Spleen (tissue), 11 donors: ENCODE data around the gene ATP2B2. TPM values are rescaled to one million over a fixed set of nuclear protein-coding genes. Genes with fewer than 3 reads are reported as not detected.

Experiments
- DNase-seq: peaks from one replicate; pipeline ENCODE4 v3.0.0-alpha.2; 2020
- H3K27ac ChIP-seq, 8 donors: fragments of 200-600 bp; sonication (generic) in 7 of 8; 1 replicate in 4 of 8; 2 replicates in 4 of 8; pipeline versions ENCODE4 v1.5.0 to v1.8.0; 2016 to 2021; ENCODE audit warnings: inconsistent platforms in 4 of 8, mild to moderate bottlenecking in 4 of 8, moderate library complexity in 1 of 8
- H3K27me3 ChIP-seq, 7 donors: fragments of 200-600 bp; sonication (generic) in 6 of 7; replicated peaks in 1 of 7; 1 replicate in 4 of 7; 2 replicates in 3 of 7; pipeline versions ENCODE4 v1.5.0 to v1.8.0; 2016 to 2021; ENCODE audit warnings: inconsistent platforms in 3 of 7, mild to moderate bottlenecking in 1 of 7
- H3K36me3 ChIP-seq, 6 donors: fragments of 200-600 bp; sonication (generic) in 5 of 6; 1 replicate in 4 of 6; 2 replicates in 2 of 6; pipeline versions ENCODE4 v1.5.0 to v1.8.0; 2016 to 2021; ENCODE audit warnings: inconsistent platforms in 2 of 6
- H3K4me1 ChIP-seq, 6 donors: fragments of 200-600 bp; sonication (generic) in 5 of 6; 1 replicate in 3 of 6; 2 replicates in 3 of 6; pipeline versions ENCODE4 v1.5.0 to v1.8.0; 2016 to 2021; ENCODE audit warnings: inconsistent platforms in 3 of 6
- H3K4me3 ChIP-seq, 8 donors: fragments of 200-600 bp; sonication (generic) in 7 of 8; 1 replicate in 4 of 8; 2 replicates in 4 of 8; pipeline versions ENCODE4 v1.5.0 to v1.8.0; 2016 to 2021; ENCODE audit warnings: inconsistent platforms in 4 of 8, mild to moderate bottlenecking in 4 of 8, moderate library complexity in 2 of 8
- H3K9me3 ChIP-seq, 8 donors: fragments of 200-600 bp; sonication (generic) in 7 of 8; 1 replicate in 4 of 8; 2 replicates in 4 of 8; pipeline versions ENCODE4 v1.5.0 to v1.8.0; 2016 to 2021; ENCODE audit warnings: inconsistent platforms in 4 of 8
- CTCF ChIP-seq, 11 experiments: fragments of 200-600 bp in 7 of 11; fragments of 450-650 bp in 4 of 11; sonication (generic) in 4 of 11; IDR thresholded peaks in 8 of 11; conservative IDR thresholded peaks in 3 of 11; 1 replicate in 7 of 11; 2 replicates in 4 of 11; pipeline versions ENCODE4 v1.4.0 to v1.8.0; 2016 to 2021; ENCODE audit warnings: antibody characterized with exemption in 11 of 11, inconsistent platforms in 4 of 11, mild to moderate bottlenecking in 1 of 11
- POLR2A ChIP-seq, 3 donors: fragments of 450-650 bp; IDR thresholded peaks; one replicate each; pipeline ENCODE4 v1.5.1; 2017; ENCODE audit warnings: antibody characterized with exemption in 3 of 3, mild to moderate bottlenecking in 1 of 3
- POLR2AphosphoS5 ChIP-seq, 3 donors: sonication (generic); formaldehyde crosslinking; IDR thresholded peaks; one replicate each; pipeline ENCODE4 v1.5.1; 2017; ENCODE audit warnings: antibody characterized with exemption in 3 of 3
- WGBS, 5 donors: extraction: QIAGEN DNeasy Blood & Tissue Kit in 3 of 5; methylation state at CpG; one replicate each; pipeline versions ENCODE4 v1.1.5 to v1.1.7; 2013 to 2018; 5-methylcytosine and 5-hydroxymethylcytosine counted together
- intact Hi-C: fragments of 100-400 bp; cut with DNase I; formaldehyde crosslinking; loops from one replicate; pipeline ENCODE4 v1.15.0; 2023; ENCODE audit warnings: low total_unique reads
- polyA plus RNA-seq, 3 donors: library from polyadenylated mRNA; stranded (reverse); fragments of 200-250 nt; gene quantifications; one replicate each; pipeline ENCODE4 v1.2.1, GENCODE V29; 2013
- total RNA-seq, 7 donors: library from RNA; depleted of rRNA in 3 of 7; stranded (reverse); fragments of >200 nt in 3 of 7; fragmentation: NEBNext Ultra II Directional in 4 of 7; extraction: Animal tissue kit (Norgen Biotek cat#: 25700) in 4 of 7; gene quantifications; one replicate each; pipeline versions ENCODE4 v1.1.0 to v1.2.1, GENCODE V29; 2016 to 2021
- donor health status: healthy with polysubstance abuse.
- donor health status: DM: no; HTN: no; CAD: no; lungs with moderate emphysema.
- donor health status: DM: no; HTN: no; CAD: no.
- donor health status: Bipolar disorder and iron deficiency.
- donor health status: healthy.
- donor health status: DM: no; HTN: no; CAD: no.
- donor health status: DM: yes; HTN: yes; CAD: no.

The ATP2B2 gene
- total and polyA plus RNA-seq, 10 donors, result 0.02 to 1.5 (median 0.24) TPM; not detected in 2

GRCh38 chr3:10345911-10346310, 159.5 kb downstream of the ATP2B2 start:
- DNase-seq, result no peak
- H3K36me3 ChIP-seq, result no peaks in the 10 kb centered on the region
- no peaks in the 10 kb centered on the region for H3K9me3 ChIP-seq
- WGBS, 5 donors, result 86 to 92% (median 89%) methylated on average over 13 to 15 of the region's 15 CpGs
- TF ChIP-seq POLR2A (IDR thresholded peaks at IDR 0.05), result no peak
- no peak for TF ChIP-seq POLR2AphosphoS5 (IDR thresholded peaks at IDR 0.05)
- no peak for TF ChIP-seq CTCF (IDR thresholded peaks at IDR 0.05 in 8 of 11, conservative IDR thresholded peaks at IDR 0.05 in 3 of 11)
- no peak overlapping the region for H3K27ac ChIP-seq
- peaks cover 0 to 6% (median 0%) of the 10 kb centered on the region in 6 donors for H3K4me1 ChIP-seq
- intact Hi-C loops, result no loop called here
- H3K27me3 ChIP-seq, result peaks cover 0 to 10% (median 0%) of the 10 kb centered on the region in 7 donors
- no peak overlapping the region for H3K4me3 ChIP-seq

GRCh38 chr3:10344944-10345575, 160.3 kb downstream of the ATP2B2 start:
- no peak for DNase-seq
- TF ChIP-seq CTCF (IDR thresholded peaks at IDR 0.05 in 8 of 11, conservative IDR thresholded peaks at IDR 0.05 in 3 of 11) (no peak), POLR2AphosphoS5 (IDR thresholded peaks at IDR 0.05) (no peak), POLR2A (IDR thresholded peaks at IDR 0.05) (no peak)
- intact Hi-C loops, result loop anchor here (5.0 kb wide), 1 partner anchor 392 kb away; no protein-coding TSS in a partner anchor
- WGBS, 5 donors, result 66 to 83% (median 73%) methylated on average over 18 to 19 of the region's 19 CpGs
- H3K27ac ChIP-seq, result no peak overlapping the region
- no peaks in the 10 kb centered on the region for H3K36me3 ChIP-seq
- H3K9me3 ChIP-seq, result no peaks in the 10 kb centered on the region
- peaks cover 0 to 10% (median 0%) of the 10 kb centered on the region in 7 donors for H3K27me3 ChIP-seq
- no peak overlapping the region for H3K4me3 ChIP-seq
- peaks cover 0 to 6% (median 0%) of the 10 kb centered on the region in 6 donors for H3K4me1 ChIP-seq

- intact Hi-C loops, result loop anchor here (5.0 kb wide), 1 partner anchor 393 kb away; no protein-coding TSS in a partner anchor
- H3K36me3 ChIP-seq, result no peaks in the 10 kb centered on the region
Observed at GRCh38 chr3:10344147-10344943, 161.0 kb downstream of the ATP2B2 start.

More at GRCh38 chr3:10344147-10344943, 161.0 kb downstream of the ATP2B2 start:
- Histone ChIP-seq H3K27ac (no peak overlapping the region), H3K4me1 (peaks cover 0 to 6% (median 0%) of the 10 kb centered on the region in 6 donors), H3K9me3 (no peaks in the 10 kb centered on the region), H3K27me3 (peaks cover 0 to 10% (median 0%) of the 10 kb centered on the region in 7 donors), H3K4me3 (no peak overlapping the region)
- WGBS, 5 donors, result 24 to 30% (median 28%) methylated on average over 7 to 9 of the region's 9 CpGs
- peak; percentile 74 for DNase-seq
- no peak for TF ChIP-seq POLR2A (IDR thresholded peaks at IDR 0.05)
- no peak for TF ChIP-seq POLR2AphosphoS5 (IDR thresholded peaks at IDR 0.05)
- peak; percentile 47 to 94 (median 85) for TF ChIP-seq CTCF (IDR thresholded peaks at IDR 0.05 in 8 of 11, conservative IDR thresholded peaks at IDR 0.05 in 3 of 11)
